HG03571 (cell line): ENCODE measurements around the gene KCNJ6.
"Not testable (repeated sequence)": the region's sequence is repeated elsewhere in the genome, so short reads cannot be mapped to it uniquely, and the experiment has no call there.

Source experiments
- ATAC-seq: cut with Tn5 transposase; IDR thresholded peaks from one replicate; pipeline ENCODE4 v1.9.1; 2021; ENCODE audit not compliant: unreplicated experiment

The KCNJ6 gene, protein sequence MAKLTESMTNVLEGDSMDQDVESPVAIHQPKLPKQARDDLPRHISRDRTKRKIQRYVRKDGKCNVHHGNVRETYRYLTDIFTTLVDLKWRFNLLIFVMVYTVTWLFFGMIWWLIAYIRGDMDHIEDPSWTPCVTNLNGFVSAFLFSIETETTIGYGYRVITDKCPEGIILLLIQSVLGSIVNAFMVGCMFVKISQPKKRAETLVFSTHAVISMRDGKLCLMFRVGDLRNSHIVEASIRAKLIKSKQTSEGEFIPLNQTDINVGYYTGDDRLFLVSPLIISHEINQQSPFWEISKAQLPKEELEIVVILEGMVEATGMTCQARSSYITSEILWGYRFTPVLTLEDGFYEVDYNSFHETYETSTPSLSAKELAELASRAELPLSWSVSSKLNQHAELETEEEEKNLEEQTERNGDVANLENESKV

DNA sequence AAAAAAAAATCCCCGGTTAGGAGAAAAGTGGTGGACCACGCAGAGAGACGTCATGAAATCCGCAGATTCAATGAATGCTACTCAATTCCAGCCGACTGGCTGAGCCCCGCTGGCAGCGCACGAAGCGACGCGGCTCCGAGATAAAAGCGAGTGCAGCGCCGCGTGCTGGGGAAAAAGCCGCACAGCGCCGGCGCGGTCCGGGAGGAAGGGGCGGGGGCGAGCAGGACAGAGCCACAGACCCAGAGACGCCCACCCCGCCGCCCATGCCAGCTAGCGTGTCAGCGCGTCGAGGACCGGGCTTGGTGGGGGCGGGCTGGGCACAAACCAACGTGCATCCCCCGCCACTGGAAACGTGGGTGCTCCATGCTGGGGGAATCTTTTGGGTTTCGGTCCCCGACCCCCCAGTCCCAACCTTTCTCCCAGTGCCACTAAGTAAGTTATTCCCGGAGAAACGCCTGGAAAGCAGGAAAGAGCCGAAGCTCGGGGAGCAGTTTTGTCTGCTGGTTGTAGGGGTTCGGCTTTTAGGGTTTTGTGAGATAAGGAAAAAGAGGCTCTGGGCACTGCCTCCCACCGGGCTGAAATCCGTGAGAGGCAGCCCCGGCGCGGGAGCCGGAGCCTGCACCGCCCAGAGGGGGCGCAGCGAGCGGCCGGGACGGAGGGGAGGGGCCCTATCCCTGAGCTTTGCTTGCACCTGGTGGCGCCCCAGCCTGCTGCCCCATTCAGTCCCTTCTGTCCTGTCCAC lies at the start of gene KCNJ6:
Gene KCNJ6, minus strand, starts transcription at position 148 of the 742 bp plus-strand sequence. CDS start 75,775 bp downstream, outside the sequence.
- no peak for ATAC-seq

DNA sequence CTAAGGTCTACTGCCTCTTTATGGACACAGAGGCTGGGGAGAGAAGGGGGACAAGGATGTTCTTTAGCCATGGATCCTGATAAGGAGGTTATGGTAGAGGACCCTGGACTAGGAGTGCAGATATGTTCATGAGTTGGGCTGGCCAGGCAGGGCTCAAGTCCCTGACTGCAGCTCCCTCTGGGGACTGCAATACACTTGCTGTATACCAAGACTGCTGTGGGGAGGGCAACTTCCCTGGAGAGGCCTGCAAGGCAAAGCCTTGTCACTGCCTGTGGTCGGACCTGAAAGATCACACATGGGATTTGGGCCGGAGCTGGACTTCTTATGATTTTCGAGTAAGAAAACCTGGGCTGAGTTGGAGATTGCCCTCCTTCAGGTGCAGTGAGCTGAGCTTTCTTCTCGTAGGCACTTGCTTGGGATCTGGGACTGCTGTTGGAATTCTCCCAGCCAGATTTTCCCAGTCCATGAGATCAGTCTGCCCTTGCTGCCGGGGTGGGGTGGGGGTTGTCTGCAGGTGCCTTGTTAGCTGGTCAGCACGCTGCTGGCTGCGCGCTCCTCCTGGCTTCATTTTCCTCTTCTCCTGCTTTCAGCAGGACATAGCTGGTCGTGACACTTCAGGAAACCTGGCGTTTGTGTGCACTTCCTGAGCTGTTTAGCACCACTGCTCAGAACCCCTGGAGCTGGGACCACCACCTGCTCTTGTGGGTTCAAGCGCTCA lies 49.0 kb upstream of the KCNJ6 start:
- no peak for ATAC-seq

DNA sequence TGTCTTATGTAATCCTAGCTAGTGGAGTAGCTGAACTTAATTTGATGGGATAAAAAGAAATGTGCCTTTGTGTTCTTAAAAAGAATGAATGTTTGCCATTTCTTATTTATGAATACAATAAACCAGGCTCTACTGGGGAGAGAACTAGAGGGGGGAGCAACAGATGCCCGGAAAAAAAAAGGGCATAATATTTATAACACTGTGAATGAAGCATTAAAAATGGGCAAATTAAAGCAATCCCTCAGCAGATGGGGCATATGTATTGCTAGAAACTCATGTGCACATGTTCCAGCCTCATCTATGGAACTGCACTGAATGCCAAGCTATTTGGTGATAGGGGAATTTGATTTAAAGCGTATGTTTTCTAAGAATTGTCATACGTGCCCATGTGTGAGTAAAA lies 42.3 kb upstream of the KCNJ6 start:
- no peak for ATAC-seq

DNA sequence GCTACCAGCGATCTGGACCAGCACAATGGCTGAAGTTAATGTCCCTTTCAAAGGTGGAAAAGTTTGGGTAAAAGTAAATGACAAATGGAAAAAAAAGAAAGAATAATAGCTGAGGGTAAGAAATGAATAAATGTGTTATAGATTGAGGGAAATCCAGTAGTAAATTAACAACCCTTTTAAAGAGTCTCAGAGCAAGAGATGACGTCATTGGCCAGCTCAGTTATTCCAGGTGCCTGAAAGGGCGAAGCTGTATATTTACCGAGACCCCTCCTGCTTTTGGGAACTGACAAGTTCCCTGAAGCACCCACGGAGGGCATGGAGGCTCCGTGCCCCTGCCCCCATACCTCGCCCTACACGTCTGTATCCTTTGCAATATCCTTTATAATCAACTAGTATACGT lies 40.5 kb upstream of the KCNJ6 start:
- no peak for ATAC-seq

DNA sequence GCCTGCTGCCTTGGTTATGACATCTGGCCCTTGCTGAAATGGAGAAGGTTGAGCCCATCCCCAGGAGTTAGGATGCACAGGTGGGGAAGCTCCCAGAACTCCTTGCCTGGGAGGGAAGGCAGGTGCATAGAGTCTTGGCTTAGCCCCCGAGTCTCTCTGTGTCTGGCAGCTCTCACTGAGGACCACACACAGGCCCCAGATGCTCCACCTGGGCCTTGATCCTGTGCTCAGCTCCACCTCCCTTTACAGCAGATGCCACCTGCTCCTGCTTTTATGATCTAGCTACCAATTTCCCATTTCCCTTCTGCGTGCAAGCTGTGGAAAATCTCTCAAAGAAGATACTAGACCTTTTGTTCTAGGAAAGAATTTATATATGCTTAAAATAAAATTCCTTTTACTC lies 28.8 kb upstream of the KCNJ6 start:
- no peak for ATAC-seq

GRCh38 chr21:37944496-37944895 lies 28.2 kb upstream of the KCNJ6 start:
- ATAC-seq = no peak

DNA sequence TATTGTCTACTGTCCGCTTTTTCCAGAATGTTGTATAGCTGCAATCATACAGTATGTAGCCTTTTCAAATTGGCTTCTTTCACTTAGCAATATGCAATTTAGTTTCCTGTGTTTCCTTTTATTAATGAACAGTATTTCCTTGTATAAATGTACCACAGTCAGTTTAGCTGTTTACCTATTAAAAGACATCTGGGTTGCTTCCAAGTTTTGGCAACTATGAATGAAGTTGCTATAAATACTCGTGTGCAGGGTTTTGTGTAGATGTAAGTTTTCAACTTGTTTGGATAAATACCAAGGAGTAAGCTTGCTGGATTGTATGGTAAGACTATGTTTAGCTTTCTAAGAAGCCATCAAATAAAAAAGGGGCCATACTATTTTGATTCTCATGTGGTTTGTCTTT lies 24.4 kb upstream of the KCNJ6 start:
- ATAC-seq = no peak

DNA sequence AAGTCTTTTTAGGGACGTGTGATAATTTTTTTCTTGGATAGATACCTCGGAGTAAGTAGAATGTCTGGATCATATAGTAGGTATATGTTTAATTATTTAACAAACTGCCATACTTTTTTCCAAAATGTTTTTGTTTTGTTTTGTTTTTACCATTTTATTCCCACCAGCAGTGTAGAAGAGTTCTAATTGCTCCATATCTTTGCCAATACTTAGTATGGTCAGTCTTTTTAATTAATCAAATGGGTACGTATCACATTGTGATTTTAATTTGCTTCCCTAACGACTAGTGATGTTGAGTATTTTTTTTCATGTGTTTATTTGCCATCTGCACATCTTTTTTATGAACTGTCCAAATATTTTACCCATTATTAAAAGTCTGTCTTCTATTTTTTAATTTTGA lies 23.6 kb upstream of the KCNJ6 start:
- no peak for ATAC-seq

GRCh38 chr21:37939251-37939650 lies 23.0 kb upstream of the KCNJ6 start:
- ATAC-seq = no peak

DNA sequence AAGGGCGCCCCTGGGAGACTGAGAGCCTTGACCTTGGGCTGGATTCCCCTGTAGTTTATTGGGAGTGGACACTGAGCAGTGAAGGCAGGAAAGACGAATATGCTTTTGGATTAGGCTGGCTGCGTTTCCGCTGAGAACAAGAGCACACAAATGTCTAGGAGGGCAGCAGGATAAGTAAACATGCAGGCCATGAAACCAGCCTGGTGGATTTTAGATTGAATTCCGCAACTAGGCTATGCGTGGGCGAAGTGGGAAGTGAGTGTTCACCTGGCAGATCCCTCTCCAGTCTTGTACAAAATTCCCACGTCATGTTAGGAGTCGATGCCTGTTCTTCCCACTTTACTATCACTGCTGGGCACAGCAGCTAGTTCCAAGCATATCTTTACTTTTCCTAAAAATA lies 21.4 kb upstream of the KCNJ6 start:
- no peak for ATAC-seq

- no peak for ATAC-seq
Observed at GRCh38 chr21:37936010-37936785, 19.9 kb upstream of the KCNJ6 start.

GRCh38 chr21:37932936-37933335 lies 16.7 kb upstream of the KCNJ6 start:
- ATAC-seq = no peak

DNA sequence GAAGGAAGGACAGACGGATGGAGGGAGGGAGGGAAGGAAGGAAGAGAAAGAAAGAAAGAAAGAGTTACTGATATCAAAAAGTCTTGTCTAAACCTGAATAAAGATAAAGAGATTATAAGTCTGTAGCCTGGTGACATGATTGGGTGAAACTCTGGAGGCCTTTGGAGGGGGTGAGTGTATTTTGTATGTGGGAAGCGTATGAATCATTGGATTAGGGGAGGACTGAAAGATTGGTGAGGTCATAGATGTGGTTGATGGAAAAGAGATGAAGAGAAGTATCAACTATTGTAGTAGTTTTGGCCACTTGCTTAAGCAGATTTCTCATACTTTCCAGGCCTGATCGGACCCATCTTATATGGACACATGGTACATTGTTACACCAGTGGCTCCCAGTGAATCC lies 11.5 kb upstream of the KCNJ6 start:
- no peak for ATAC-seq

- ATAC-seq = no peak
Observed at GRCh38 chr21:37921091-37921490, 4.8 kb upstream of the KCNJ6 start.

DNA sequence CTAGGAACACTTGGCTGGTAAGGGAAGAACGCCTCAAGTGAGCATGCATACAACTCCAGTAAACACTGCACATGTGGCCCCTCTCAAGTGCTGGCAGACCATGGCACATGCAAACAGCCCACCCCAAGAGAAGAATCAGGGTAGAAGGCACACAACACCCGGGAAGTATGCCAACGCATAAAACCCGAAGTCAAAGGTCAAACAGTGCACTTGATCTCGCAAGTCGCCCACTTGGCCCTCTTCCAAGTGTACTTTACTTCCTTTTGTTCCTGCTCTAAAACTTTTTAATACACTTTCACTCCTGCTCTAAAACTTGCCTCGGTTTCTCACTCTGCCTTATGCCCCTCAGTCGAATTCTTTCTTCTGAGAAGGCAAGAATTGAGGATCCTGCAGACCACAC lies 4.0 kb upstream of the KCNJ6 start:
- not testable (repeated sequence) for ATAC-seq

DNA sequence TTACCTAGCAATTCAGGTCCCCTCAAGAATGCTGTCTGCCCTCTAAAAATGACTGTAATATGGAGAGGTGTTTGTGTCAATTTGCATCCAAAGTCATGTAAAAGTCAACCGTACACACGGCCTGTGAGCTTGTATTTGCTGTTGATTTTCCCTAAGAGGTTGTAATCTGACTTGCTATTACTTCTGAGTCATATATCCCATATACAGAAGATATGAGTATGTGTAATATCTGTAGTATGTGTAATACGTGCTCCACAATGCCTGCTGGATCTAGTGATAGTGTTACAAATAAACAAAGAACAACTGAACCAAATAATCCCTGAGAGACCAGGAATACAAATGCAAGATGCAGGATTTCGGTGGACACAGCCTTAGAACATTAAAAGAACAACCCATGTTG lies 1.4 kb upstream of the KCNJ6 start:
- no peak for ATAC-seq

- ATAC-seq = no peak
Observed at GRCh38 chr21:37915941-37916309, 332 bp downstream of the KCNJ6 start.

DNA sequence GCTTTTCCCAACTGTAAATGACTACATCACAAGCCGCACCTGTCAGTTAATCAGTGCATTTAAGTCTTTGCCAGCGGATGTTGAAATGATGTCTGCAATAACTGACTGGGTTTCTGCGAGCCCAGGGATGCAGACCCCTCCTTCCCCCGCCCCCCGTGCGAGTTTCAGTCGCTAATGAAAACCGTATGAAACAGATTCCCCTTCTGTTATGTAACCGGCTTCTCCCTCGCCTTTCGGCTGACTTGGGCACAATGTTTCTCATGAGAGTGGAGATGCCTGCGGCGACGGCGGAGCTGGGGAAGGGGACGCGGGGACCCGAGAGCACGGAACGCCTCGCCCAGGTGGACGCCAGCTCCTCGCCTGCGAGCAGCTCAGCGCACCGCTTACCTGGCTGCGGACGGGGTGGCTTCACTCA lies 753 bp downstream of the KCNJ6 start:
- ATAC-seq = no peak

DNA sequence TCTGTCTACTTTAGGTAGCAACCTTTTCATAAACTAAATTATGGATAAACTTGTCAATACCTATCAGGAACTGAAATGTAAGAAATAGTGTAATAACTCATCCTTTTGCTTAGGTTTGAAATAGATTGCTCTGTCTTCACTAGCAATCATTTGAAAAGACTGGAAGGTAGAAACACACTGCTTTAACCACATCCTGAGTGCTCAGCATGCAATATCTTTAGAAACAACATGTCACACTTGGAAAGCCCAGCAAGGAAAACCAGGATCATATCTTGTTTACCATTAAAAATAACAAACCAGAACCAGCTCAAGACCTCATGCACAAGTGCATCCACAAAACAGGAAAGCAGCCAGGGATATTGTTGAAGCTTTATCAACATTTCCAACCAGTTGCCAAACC lies 3.6 kb downstream of the KCNJ6 start:
- no peak for ATAC-seq

DNA sequence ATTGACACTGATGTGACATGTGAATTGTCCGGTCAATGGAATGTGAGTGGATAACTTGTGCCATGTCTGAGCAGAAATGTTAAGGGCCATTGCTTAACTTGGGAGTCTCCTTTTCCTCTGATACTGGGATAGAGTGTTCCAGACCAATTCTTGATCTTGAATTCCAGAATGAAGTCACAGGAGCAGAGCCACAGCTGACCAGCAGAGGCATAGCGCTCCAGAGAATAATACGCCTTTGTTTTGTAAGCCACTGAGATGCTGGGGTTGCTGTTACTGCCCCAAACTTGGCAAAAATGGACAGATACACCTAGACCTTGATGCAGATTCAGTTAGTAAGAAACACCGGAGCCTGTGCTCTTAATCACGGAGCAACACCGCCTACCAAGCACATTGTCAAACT lies 6.3 kb downstream of the KCNJ6 start:
- no peak for ATAC-seq

DNA sequence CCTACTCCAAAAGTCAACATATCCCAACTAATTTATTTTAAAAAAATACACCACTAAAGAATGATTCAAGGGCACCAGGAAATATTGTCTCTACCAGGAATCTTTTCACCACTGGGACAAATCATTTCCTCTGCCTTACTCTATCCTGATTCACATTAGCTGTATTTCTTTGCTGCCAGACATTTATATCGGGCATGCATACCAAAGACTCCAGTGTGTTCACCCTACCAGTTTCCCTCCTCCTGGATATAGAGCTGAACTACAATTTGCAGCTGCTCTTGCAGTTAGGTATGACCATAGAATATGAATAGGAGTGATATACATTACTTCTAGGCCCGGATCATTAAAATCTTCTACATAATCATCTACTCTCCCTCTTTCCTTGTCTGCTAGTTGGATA lies 7.6 kb downstream of the KCNJ6 start:
- no peak for ATAC-seq
